Measurements from ENCODE around the gene DNAH1. TPM values are rescaled to one million over a fixed set of nuclear protein-coding genes. Genes with fewer than 3 reads are reported as not detected.

Gene DNAH1
- total and polyA plus RNA-seq, 2 experiments from 2014 or later, result 4.0 to 4.2 TPM

GRCh38 chr3:52430416-52430810, 114.3 kb downstream of the DNAH1 start:
- Histone ChIP-seq H3K9me3 (ENCODE audit: low read depth) (no peaks in the 10 kb centered on the region), H4K20me1 (ENCODE audit: insufficient read depth, poor library complexity, severe bottlenecking) (no peaks in the 10 kb centered on the region), H3K27ac (peak overlapping the region; percentile 68), H3K4me2 (no peak overlapping the region), H3K4me1 (ENCODE audit: insufficient read depth) (peaks cover 20% of the 10 kb centered on the region), H3K79me2 (no peaks in the 10 kb centered on the region), H3K27me3 (no peaks in the 10 kb centered on the region), H3K4me3 (no peak overlapping the region), H3K9me2 (replicated peaks; ENCODE audit: insufficient read depth) (no peaks in the 10 kb centered on the region), H3K36me3 (replicated peaks; ENCODE audit: insufficient read depth, low read depth) (no peaks in the 10 kb centered on the region), H2AFZ (no peak overlapping the region)
- no peak for DNase-seq (ENCODE audit: low spot score)
- WGBS (ENCODE audit: low lambda C conversion rate, missing lambda C conversion rate), result 93% methylated on average over 9 of the region's 9 CpGs
- no peak for TF ChIP-seq CTCF (IDR thresholded peaks at IDR 0.05; ENCODE audit: poor library complexity)

- H3K9me3 ChIP-seq (ENCODE audit: low read depth), result no peaks in the 10 kb centered on the region
- no peak overlapping the region for H3K4me3 ChIP-seq
- no peaks in the 10 kb centered on the region for H3K27me3 ChIP-seq
- H3K36me3 ChIP-seq (replicated peaks; ENCODE audit: insufficient read depth, low read depth), result no peaks in the 10 kb centered on the region
- no peaks in the 10 kb centered on the region for H3K79me2 ChIP-seq
- H4K20me1 ChIP-seq (ENCODE audit: insufficient read depth, poor library complexity, severe bottlenecking), result no peaks in the 10 kb centered on the region
- peaks cover 20% of the 10 kb centered on the region for H3K4me1 ChIP-seq (ENCODE audit: insufficient read depth)
- 88% methylated on average over 10 of the region's 10 CpGs for whole genome bisulfite sequencing (ENCODE audit: low lambda C conversion rate, missing lambda C conversion rate)
- no peak overlapping the region for H3K27ac ChIP-seq
- H3K9me2 ChIP-seq (replicated peaks; ENCODE audit: insufficient read depth), result no peaks in the 10 kb centered on the region
- TF ChIP-seq EZH2phosphoT487 (IDR thresholded peaks at IDR 0.05; ENCODE audit: low read depth, severe bottlenecking, unreplicated experiment) (no peak), CTCF (IDR thresholded peaks at IDR 0.05; ENCODE audit: poor library complexity) (no peak), EZH2 (IDR thresholded peaks at IDR 0.05; ENCODE audit: borderline replicate concordance) (no peak)
- no peak overlapping the region for H3K4me2 ChIP-seq
- DNase-seq (ENCODE audit: low spot score), result no peak
- no peak overlapping the region for H2AFZ ChIP-seq
Observed at GRCh38 chr3:52431459-52432223, 115.5 kb downstream of the DNAH1 start.

GRCh38 chr3:52432225-52432624, 116.1 kb downstream of the DNAH1 start:
- Histone ChIP-seq H3K4me3 (no peak overlapping the region), H3K9me2 (replicated peaks; ENCODE audit: insufficient read depth) (no peaks in the 10 kb centered on the region), H3K79me2 (no peaks in the 10 kb centered on the region), H4K20me1 (ENCODE audit: insufficient read depth, poor library complexity, severe bottlenecking) (no peaks in the 10 kb centered on the region), H3K36me3 (replicated peaks; ENCODE audit: insufficient read depth, low read depth) (no peaks in the 10 kb centered on the region), H3K27me3 (no peaks in the 10 kb centered on the region), H3K27ac (no peak overlapping the region), H3K9me3 (ENCODE audit: low read depth) (no peaks in the 10 kb centered on the region), H3K4me2 (no peak overlapping the region), H3K4me1 (ENCODE audit: insufficient read depth) (peaks cover 20% of the 10 kb centered on the region), H2AFZ (no peak overlapping the region)
- no peak for DNase-seq (ENCODE audit: low spot score)
- 97% methylated on average over 5 of the region's 6 CpGs for whole genome bisulfite sequencing (ENCODE audit: low lambda C conversion rate, missing lambda C conversion rate)
- TF ChIP-seq EZH2 (IDR thresholded peaks at IDR 0.05; ENCODE audit: borderline replicate concordance) (no peak), EZH2phosphoT487 (IDR thresholded peaks at IDR 0.05; ENCODE audit: low read depth, severe bottlenecking, unreplicated experiment) (no peak), CTCF (IDR thresholded peaks at IDR 0.05; ENCODE audit: poor library complexity) (no peak)

All from hepatocyte (in vitro differentiated cells).